ENCODE data around the gene NPEPL1.
"Not testable (repeated sequence)": the region's sequence is repeated elsewhere in the genome, so short reads cannot be mapped to it uniquely, and the experiment has no call there.

NPEPL1 gene

GRCh38 chr20:58714923-58715351, 22.3 kb downstream of the NPEPL1 start:
- DNase-seq = no peak

GRCh38 chr20:58715391-58715800, 22.8 kb downstream of the NPEPL1 start:
- DNase-seq = no peak

GRCh38 chr20:58715801-58716475, 23.3 kb downstream of the NPEPL1 start:
- no peak for DNase-seq

GRCh38 chr20:58716476-58717277, 24.1 kb downstream of the NPEPL1 start:
- no peak for DNase-seq

GRCh38 chr20:58717278-58718091, 24.9 kb downstream of the NPEPL1 start:
- DNase-seq = no peak

- DNase-seq = no peak
Measured at GRCh38 chr20:58718121-58718563, 25.5 kb downstream of the NPEPL1 start.

- no peak for DNase-seq
Measured at GRCh38 chr20:58718729-58719128, 26.1 kb downstream of the NPEPL1 start.

GRCh38 chr20:58719258-58719657, 26.7 kb downstream of the NPEPL1 start:
- DNase-seq = no peak

- DNase-seq = no peak
Measured at GRCh38 chr20:58719971-58720371, 27.4 kb downstream of the NPEPL1 start.

- DNase-seq = no peak
Measured at GRCh38 chr20:58720890-58721289, 28.3 kb downstream of the NPEPL1 start.

- DNase-seq = no peak
Measured at GRCh38 chr20:58721951-58722778, 29.6 kb downstream of the NPEPL1 start.

- no peak for DNase-seq
Measured at GRCh38 chr20:58722877-58723627, 30.5 kb downstream of the NPEPL1 start.

- DNase-seq = no peak
Measured at GRCh38 chr20:58723628-58723984, 31.0 kb downstream of the NPEPL1 start.

- DNase-seq = not testable (repeated sequence)
Measured at GRCh38 chr20:58726156-58726555, 33.6 kb downstream of the NPEPL1 start.

- no peak for DNase-seq
Measured at GRCh38 chr20:58731192-58731591, 38.6 kb downstream of the NPEPL1 start.

- DNase-seq = no peak
Measured at GRCh38 chr20:58737198-58737597, 44.6 kb downstream of the NPEPL1 start.

GRCh38 chr20:58740356-58741308, 48.0 kb downstream of the NPEPL1 start:
- DNase-seq = no peak

GRCh38 chr20:58741384-58741783, 48.8 kb downstream of the NPEPL1 start:
- DNase-seq = no peak

GRCh38 chr20:58742668-58743566, 50.3 kb downstream of the NPEPL1 start:
- no peak for DNase-seq

Data from AML-193 (cell line).